HepG2 (cell line): Measurements from ENCODE around the gene TBC1D24. TPM values are rescaled to one million over a fixed set of nuclear protein-coding genes. Genes with fewer than 3 reads are reported as not detected.

Experiments used
- CSRNP2 ChIP-seq: sonication (generic); formaldehyde crosslinking; conservative IDR thresholded peaks from 2 replicates; pipeline ENCODE4 v1.8.0; 2022; ENCODE audit warnings: low read depth, missing genetic modification reagents
- FOXM1 ChIP-seq: sonication (generic); formaldehyde crosslinking; IDR thresholded peaks from 2 replicates; pipeline ENCODE4 v1.5.0; 2020; ENCODE audit warnings: missing genetic modification reagents
- HIC2 ChIP-seq: sonication (generic); formaldehyde crosslinking; IDR thresholded peaks from 2 replicates; pipeline ENCODE4 v1.9.0; 2022; ENCODE audit warnings: low read depth, missing genetic modification reagents
- NR1H2 ChIP-seq: sonication (generic); formaldehyde crosslinking; IDR thresholded peaks from 2 replicates; pipeline ENCODE4 v1.8.1; 2022; ENCODE audit warnings: low read depth, missing genetic modification reagents, borderline replicate concordance
- POGZ ChIP-seq: sonication (generic); formaldehyde crosslinking; IDR thresholded peaks from 2 replicates; pipeline ENCODE4 v1.4.0; 2020; ENCODE audit warnings: mild to moderate bottlenecking, missing genetic modification reagents
- SNAPC4 ChIP-seq: sonication (generic); formaldehyde crosslinking; IDR thresholded peaks from 2 replicates; pipeline ENCODE4 v1.4.0; 2020; ENCODE audit warnings: mild to moderate bottlenecking, missing genetic modification reagents
- ZFP41 ChIP-seq: sonication (generic); formaldehyde crosslinking; IDR thresholded peaks from 2 replicates; pipeline ENCODE4 v1.4.0; 2020; ENCODE audit warnings: mild to moderate bottlenecking, missing genetic modification reagents, borderline replicate concordance
- ZFYVE20 ChIP-seq: sonication (generic); formaldehyde crosslinking; IDR thresholded peaks from 2 replicates; pipeline ENCODE4 v1.8.0; 2023; ENCODE audit warnings: low read depth, mild to moderate bottlenecking, moderate library complexity, missing genetic modification reagents, borderline replicate concordance
- ZNF180 ChIP-seq: sonication (generic); formaldehyde crosslinking; IDR thresholded peaks from 2 replicates; pipeline ENCODE4 v1.4.0; 2020; ENCODE audit warnings: low read depth, missing genetic modification reagents, borderline replicate concordance
- ZNF33B ChIP-seq: sonication (generic); formaldehyde crosslinking; IDR thresholded peaks from 2 replicates; pipeline ENCODE4 v1.5.1; 2020; ENCODE audit warnings: mild to moderate bottlenecking, missing genetic modification reagents
- ZNF609 ChIP-seq: sonication (generic); formaldehyde crosslinking; IDR thresholded peaks from 2 replicates; pipeline ENCODE4 v1.4.0; 2020; ENCODE audit warnings: mild to moderate bottlenecking, missing genetic modification reagents, borderline replicate concordance
- ZSCAN20 ChIP-seq: sonication (generic); formaldehyde crosslinking; IDR thresholded peaks from 2 replicates; pipeline ENCODE4 v1.4.0; 2020; ENCODE audit warnings: missing genetic modification reagents, mild to moderate bottlenecking, borderline replicate concordance
- polyA plus RNA-seq, 8 experiments: library from polyadenylated mRNA; depleted of rRNA in 3 of 8; stranded (reverse) in 7 of 8; unstranded in 1 of 8; fragments of >200 nt; fragmentation: Illumina TruSeq in 4 of 8; extraction: Trizol in 4 of 8; gene quantifications; 2 replicates each; pipeline versions ENCODE4 v1.2.1 to v1.2.3, GENCODE V29; 2011 to 2016; ENCODE audit warnings: low read depth in 4 of 8, missing spikeins in 1 of 8, mixed read lengths in 1 of 8; ENCODE audit not compliant: insufficient read depth in 1 of 8
- total RNA-seq, 5 experiments: library from RNA; depleted of rRNA; stranded (reverse); fragments of >200 nt; fragmentation: Illumina TruSeq; extraction: Trizol; gene quantifications; 2 replicates each; pipeline ENCODE4 v1.2.3, GENCODE V29; 2016; ENCODE audit warnings: low read depth in 1 of 5

Gene TBC1D24
- total and polyA plus RNA-seq, 2 of the 13 experiments (the other 11 are each of a cell fraction or from before 2014, with no cell fraction given) = 7.7 to 13.7 TPM

- TF ChIP-seq POGZ = peak; percentile 62
- TF ChIP-seq ZNF609 (CRISPR knock-in tag) = peak; percentile 53; the same call in 1 of the 2 replicates
- TF ChIP-seq ZNF33B (CRISPR knock-in tag) = peak; percentile 85
- no peak for TF ChIP-seq ZNF180 (CRISPR knock-in tag)
- no peak for TF ChIP-seq NR1H2
- peak; percentile 77 for TF ChIP-seq SNAPC4 (CRISPR knock-in tag)
- TF ChIP-seq HIC2 = peak; percentile 56; the same call in 1 of the 2 replicates
- no peak for TF ChIP-seq CSRNP2 (CRISPR knock-in tag)
- TF ChIP-seq FOXM1 (CRISPR knock-in tag) = no peak
- TF ChIP-seq ZFP41 (CRISPR knock-in tag) = no peak
- no peak for TF ChIP-seq ZFYVE20 (CRISPR knock-in tag)
- no peak for TF ChIP-seq ZSCAN20 (CRISPR knock-in tag)
Measured at GRCh38 chr16:2531696-2532493, 57.0 kb downstream of the TBC1D24 start (continued).
